IMR-90 (cell line): ENCODE results near the gene MRPL32. TPM values are rescaled to one million over a fixed set of nuclear protein-coding genes. Genes with fewer than 3 reads are reported as not detected.

Experiments
- ATAC-seq: fragments of 200-7000 bp; cut with Tn5 transposase; 2 replicates; pipeline ENCODE4 v1.9.1; 2020; ENCODE audit warnings: low read depth, mild to moderate bottlenecking, moderate library complexity
- BruUV-seq: library from RNA; stranded (reverse); fragments of 400-500 nt; replicated peaks from 2 replicates; lab custom pipeline; 2021; lab: Mats Ljungman, UMichigan
- CTCF ChIA-PET: fragments of 300-600 bp; formaldehyde crosslinking; extraction: SDS; loops from one replicate; lab custom pipeline; 2021; ENCODE audit warnings: antibody characterized with exemption; lab: Yijun Ruan, JAX
- POLR2A ChIA-PET: fragments of 300-600 bp; sonication (Branson Sonifier 250); formaldehyde crosslinking; loops from one replicate; lab custom pipeline; 2022; ENCODE audit warnings: antibody characterized with exemption; ENCODE audit not compliant: unreplicated experiment; lab: Charles Lee
- DNase-seq: peaks from one replicate; pipeline ENCODE4 v3.0.0; 2013
- H2AFZ ChIP-seq: replicated peaks from 2 replicates; pipeline ENCODE3; 2013; ENCODE audit warnings: low read length, mild to moderate bottlenecking; ENCODE audit not compliant: poor library complexity
- H2AK5ac ChIP-seq: 2 replicates; pipeline ENCODE4 v1.6.1; 2013; ENCODE audit warnings: low read depth, low read length, inconsistent platforms
- H2AK9ac ChIP-seq: replicated peaks from 2 replicates; pipeline ENCODE3; 2013; ENCODE audit warnings: mild to moderate bottlenecking, low read depth, low read length, moderate library complexity; ENCODE audit not compliant: poor library complexity
- H2BK120ac ChIP-seq: 2 replicates; pipeline ENCODE4 v1.6.1; 2013; ENCODE audit warnings: low read depth, low read length, inconsistent platforms
- H2BK15ac ChIP-seq: 3 replicates; pipeline ENCODE4 v1.6.1; 2013; ENCODE audit warnings: low read depth, low read length, inconsistent platforms
- H2BK20ac ChIP-seq: 2 replicates; pipeline ENCODE4 v1.6.1; 2013; ENCODE audit warnings: low read depth, mild to moderate bottlenecking, inconsistent platforms, low read length, moderate library complexity
- H2BK5ac ChIP-seq: 2 replicates; pipeline ENCODE4 v1.6.1; 2013; ENCODE audit warnings: mild to moderate bottlenecking, low read depth, low read length, inconsistent platforms; ENCODE audit not compliant: poor library complexity, severe bottlenecking
- H3K14ac ChIP-seq: replicated peaks from 2 replicates; pipeline ENCODE4 v1.6.1; 2013; ENCODE audit warnings: low read depth, low read length, inconsistent platforms
- H3K18ac ChIP-seq: 2 replicates; pipeline ENCODE4 v1.6.1; 2013; ENCODE audit warnings: low read depth, low read length, control low read depth
- H3K23ac ChIP-seq: 2 replicates; pipeline ENCODE4 v1.6.1; 2013; ENCODE audit warnings: low read depth, low read length, inconsistent platforms
- H3K27ac ChIP-seq: 2 replicates; pipeline ENCODE4 v1.5.1; 2013; ENCODE audit warnings: mild to moderate bottlenecking, control low read depth, low read length; ENCODE audit not compliant: insufficient read depth
- H3K27me3 ChIP-seq: 2 replicates; pipeline ENCODE4 v1.6.1; 2013; ENCODE audit warnings: low read length; ENCODE audit not compliant: control insufficient read depth, insufficient read depth
- H3K36me3 ChIP-seq: 2 replicates; pipeline ENCODE4 v1.6.1; 2013; ENCODE audit warnings: low read length, mixed read lengths; ENCODE audit not compliant: control insufficient read depth, insufficient read depth
- H3K4ac ChIP-seq: 2 replicates; pipeline ENCODE4 v1.6.1; 2013; ENCODE audit warnings: low read depth, low read length, inconsistent platforms
- H3K4me1 ChIP-seq: 2 replicates; pipeline ENCODE4 v1.6.1; 2013; ENCODE audit warnings: low read length, mixed read lengths; ENCODE audit not compliant: control insufficient read depth, insufficient read depth
- H3K4me2 ChIP-seq: 2 replicates; pipeline ENCODE4 v1.6.1; 2013; ENCODE audit warnings: low read depth, mild to moderate bottlenecking, control low read depth, low read length, moderate library complexity
- H3K4me3 ChIP-seq: 2 replicates; pipeline ENCODE4 v1.5.1; 2013; ENCODE audit warnings: low read depth, mild to moderate bottlenecking, control low read depth, low read length, moderate library complexity; ENCODE audit not compliant: insufficient read depth
- H3K56ac ChIP-seq: 2 replicates; pipeline ENCODE4 v1.6.1; 2013; ENCODE audit warnings: low read length, inconsistent platforms; ENCODE audit not compliant: insufficient read depth; ENCODE audit errors: extremely low read depth
- H3K79me1 ChIP-seq, 2 experiments: 2 replicates each; pipeline ENCODE4 v1.6.1; 2013; ENCODE audit warnings: low read length in 2 of 2, inconsistent platforms in 1 of 2, low read depth in 1 of 2
- H3K9ac ChIP-seq: 2 replicates; pipeline ENCODE4 v1.6.1; 2013; ENCODE audit warnings: low read depth, low read length, control low read depth
- H3K9me1 ChIP-seq: 2 replicates; pipeline ENCODE4 v1.6.1; 2013; ENCODE audit warnings: low read length, inconsistent platforms; ENCODE audit not compliant: insufficient read depth
- H3K9me3 ChIP-seq: 2 replicates; pipeline ENCODE4 v1.6.1; 2013; ENCODE audit warnings: low read length; ENCODE audit not compliant: control insufficient read depth, insufficient read depth
- H4K20me1 ChIP-seq: 2 replicates; pipeline ENCODE4 v1.6.1; 2013; ENCODE audit warnings: low read length, inconsistent platforms; ENCODE audit not compliant: insufficient read depth
- H4K5ac ChIP-seq: 2 replicates; pipeline ENCODE4 v1.6.1; 2013; ENCODE audit warnings: mild to moderate bottlenecking, low read depth, low read length, control low read depth
- H4K8ac ChIP-seq, 2 experiments: 2 replicates each; pipeline ENCODE4 v1.6.1; 2013; ENCODE audit warnings: low read depth in 2 of 2, low read length in 2 of 2, control low read depth in 1 of 2, inconsistent platforms in 1 of 2
- H4K91ac ChIP-seq: 2 replicates; pipeline ENCODE4 v1.6.1; 2013; ENCODE audit warnings: low read depth, low read length, inconsistent platforms; ENCODE audit not compliant: insufficient read depth
- BHLHE40 ChIP-seq: fragments of 150-350 bp; IDR thresholded peaks from 2 replicates; pipeline ENCODE4 v1.6.1; 2016; ENCODE audit warnings: mild to moderate bottlenecking, low read depth, low read length
- CEBPB ChIP-seq: IDR thresholded peaks from 2 replicates; pipeline ENCODE4 v1.6.1; 2012; ENCODE audit warnings: low read depth, low read length, improper control_type of control experiment
- CHD1 ChIP-seq: IDR thresholded peaks from 2 replicates; pipeline ENCODE4 v1.6.1; 2012; ENCODE audit warnings: low read depth, low read length, improper control_type of control experiment
- FOS ChIP-seq: fragments of 150-350 bp; IDR thresholded peaks from 2 replicates; pipeline ENCODE4 v1.6.1; 2016; ENCODE audit warnings: low read depth, low read length
- MAFK ChIP-seq: IDR thresholded peaks from 2 replicates; pipeline ENCODE4 v1.6.1; 2012; ENCODE audit warnings: low read depth, low read length, improper control_type of control experiment
- MAZ ChIP-seq: IDR thresholded peaks from 2 replicates; pipeline ENCODE4 v1.6.1; 2012; ENCODE audit warnings: low read depth, mild to moderate bottlenecking, low read length, improper control_type of control experiment, moderate library complexity, borderline replicate concordance
- MXI1 ChIP-seq: IDR thresholded peaks from 2 replicates; pipeline ENCODE4 v1.6.1; 2012; ENCODE audit warnings: low read depth, mild to moderate bottlenecking, low read length, moderate library complexity, borderline replicate concordance
- NFE2L2 ChIP-seq: fragments of 150-350 bp; IDR thresholded peaks from 2 replicates; pipeline ENCODE4 v1.6.1; 2016; ENCODE audit warnings: low read depth, mild to moderate bottlenecking, low read length
- POLR2A ChIP-seq: IDR thresholded peaks from 2 replicates; pipeline ENCODE4 v1.6.1; 2012; ENCODE audit warnings: mild to moderate bottlenecking, low read depth, low read length
- RAD21 ChIP-seq: IDR thresholded peaks from 2 replicates; pipeline ENCODE4 v1.6.1; 2012; ENCODE audit warnings: low read length, improper control_type of control experiment
- RCOR1 ChIP-seq: IDR thresholded peaks from 2 replicates; pipeline ENCODE4 v1.6.1; 2012; ENCODE audit warnings: mild to moderate bottlenecking, low read length, improper control_type of control experiment; ENCODE audit not compliant: insufficient replicate concordance
- RFX5 ChIP-seq: IDR thresholded peaks from 2 replicates; pipeline ENCODE4 v1.8.0; 2012; ENCODE audit warnings: low read depth, mild to moderate bottlenecking, low read length, moderate library complexity
- SMC3 ChIP-seq: fragments of 150-350 bp; IDR thresholded peaks from 2 replicates; pipeline ENCODE4 v1.6.1; 2016; ENCODE audit warnings: low read depth, mild to moderate bottlenecking, antibody characterized with exemption, low read length, moderate library complexity
- WGBS, 2 experiments: methylation state at CpG; one replicate each; pipeline versions ENCODE4 v1.1.5 to v1.1.7; 2013; ENCODE audit warnings: missing lambda C conversion rate in 2 of 2; ENCODE audit not compliant: insufficient read length in 1 of 2; ENCODE audit errors: extremely low coverage in 2 of 2; 5-methylcytosine and 5-hydroxymethylcytosine counted together
- dilution Hi-C: fragments of 300-500 bp; cut with HindIII; formaldehyde crosslinking; loops from one replicate; pipeline ENCODE4 v1.14.3; 2018; ENCODE audit warnings: low sequenced_read_pairs; ENCODE audit not compliant: unreplicated experiment
- in situ Hi-C: fragments of 300-500 bp; cut with MboI; formaldehyde crosslinking; loops from 3 replicates; pipeline ENCODE4 v1.14.3; 2019; ENCODE audit warnings: low sequenced_read_pairs, inconsistent platforms, mixed read lengths
- intact Hi-C: fragments of 100-400 bp; cut with micrococcal nuclease; formaldehyde crosslinking; loops from 2 replicates; pipeline ENCODE4 v1.10.0; 2022
- polyA plus RNA-seq, 3 experiments: library from polyadenylated mRNA; depleted of rRNA; stranded (reverse); fragments of >200 nt; gene quantifications; 2 replicates each; pipeline ENCODE4 v1.2.3, GENCODE V29; 2012; ENCODE audit warnings: low replicate concordance in 1 of 3
- total RNA-seq: library from RNA; depleted of rRNA; stranded (reverse); fragments of >200 nt; gene quantifications from 2 replicates; pipeline ENCODE4 v1.2.3, GENCODE V29; 2012
- TF ChIP-seq, protein P1 (sequence below): fragments of 150-350 bp; IDR thresholded peaks from 2 replicates; pipeline ENCODE4 v1.6.1; 2017; ENCODE audit warnings: mild to moderate bottlenecking, antibody characterized with exemption, low read length, low read depth
- TF ChIP-seq, protein P2 (sequence below): conservative IDR thresholded peaks from 2 replicates; pipeline ENCODE4 v1.5.1; 2012; ENCODE audit warnings: mild to moderate bottlenecking, low read depth, low read length, improper control_type of control experiment
- TF ChIP-seq, protein P3 (sequence below): fragments of 150-350 bp; IDR thresholded peaks from 2 replicates; pipeline ENCODE4 v1.6.1; 2016; ENCODE audit warnings: low read depth, mild to moderate bottlenecking, low read length, moderate library complexity, borderline replicate concordance

The MRPL32 gene
- total and polyA plus RNA-seq, 2 of the 4 experiments (the other 2 are of a cell fraction): 42.3 to 75.3 TPM

DNA sequence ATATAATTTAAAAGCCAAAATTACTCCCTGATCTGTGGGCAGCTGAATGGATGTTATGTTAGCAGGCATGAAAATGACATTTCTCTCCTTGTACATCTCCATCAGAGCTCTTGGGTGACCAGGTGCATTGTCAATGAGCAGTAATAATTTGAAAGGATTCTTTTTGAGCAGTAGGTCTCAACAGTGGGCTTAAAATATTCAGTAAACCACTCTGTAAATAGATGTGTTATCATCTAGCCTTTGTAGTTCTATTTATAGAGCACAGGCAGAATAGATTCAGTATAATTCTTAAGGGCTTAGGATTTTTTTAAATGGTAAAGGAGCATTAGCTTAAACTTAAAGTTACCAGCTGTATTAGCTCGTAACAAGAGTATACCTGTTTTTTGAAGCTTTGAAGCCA is 52.0 kb downstream of the MRPL32 start:
- no peaks in the 10 kb centered on the region for H3K79me1 ChIP-seq
- H4K8ac ChIP-seq: no peak overlapping the region
- no peak overlapping the region for H2BK15ac ChIP-seq
- H3K4me2 ChIP-seq: no peak overlapping the region
- no peak overlapping the region for H2AFZ ChIP-seq
- H3K36me3 ChIP-seq: no peaks in the 10 kb centered on the region
- no peak overlapping the region for H2AK9ac ChIP-seq
- CTCF ChIA-PET: no interaction called here
- H3K4me3 ChIP-seq: no peak overlapping the region
- no peaks in the 10 kb centered on the region for H3K4me1 ChIP-seq
- WGBS, 2 experiments: no CpG with 5 or more reads among the region's 1 CpG
- H3K23ac ChIP-seq: no peak overlapping the region
- no peak overlapping the region for H3K56ac ChIP-seq
- no peaks in the 10 kb centered on the region for H3K9me1 ChIP-seq
- POLR2A ChIA-PET: no interaction called here
- H2BK120ac ChIP-seq: no peak overlapping the region
- H4K20me1 ChIP-seq: no peaks in the 10 kb centered on the region
- DNase-seq: no peak
- no peak overlapping the region for H2AK5ac ChIP-seq
- no peak overlapping the region for H3K9ac ChIP-seq
- H4K91ac ChIP-seq: no peak overlapping the region
- H3K4ac ChIP-seq: no peak overlapping the region
- H3K27ac ChIP-seq: no peak overlapping the region
- dilution Hi-C loops: no loop called here
- no peaks in the 10 kb centered on the region for H3K9me3 ChIP-seq
- in situ Hi-C loops: no loop called here
- no peak overlapping the region for H4K5ac ChIP-seq
- H2BK5ac ChIP-seq: no peak overlapping the region
- no peak overlapping the region for H2BK20ac ChIP-seq
- H3K14ac ChIP-seq: no peak overlapping the region
- intact Hi-C loops: no loop called here
- no peak for ATAC-seq
- TF ChIP-seq POLR2A: no peak
- no peak for TF ChIP-seq CHD1
- TF ChIP-seq RFX5: no peak
- TF ChIP-seq, protein P1, sequence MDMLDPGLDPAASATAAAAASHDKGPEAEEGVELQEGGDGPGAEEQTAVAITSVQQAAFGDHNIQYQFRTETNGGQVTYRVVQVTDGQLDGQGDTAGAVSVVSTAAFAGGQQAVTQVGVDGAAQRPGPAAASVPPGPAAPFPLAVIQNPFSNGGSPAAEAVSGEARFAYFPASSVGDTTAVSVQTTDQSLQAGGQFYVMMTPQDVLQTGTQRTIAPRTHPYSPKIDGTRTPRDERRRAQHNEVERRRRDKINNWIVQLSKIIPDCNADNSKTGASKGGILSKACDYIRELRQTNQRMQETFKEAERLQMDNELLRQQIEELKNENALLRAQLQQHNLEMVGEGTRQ: no peak
- TF ChIP-seq BHLHE40: no peak
- no peak for TF ChIP-seq MAFK
- no peak for TF ChIP-seq MXI1
- TF ChIP-seq CEBPB: no peak
- TF ChIP-seq MAZ: no peak
- TF ChIP-seq SMC3: no peak
- TF ChIP-seq RAD21: no peak
- TF ChIP-seq, protein P2, sequence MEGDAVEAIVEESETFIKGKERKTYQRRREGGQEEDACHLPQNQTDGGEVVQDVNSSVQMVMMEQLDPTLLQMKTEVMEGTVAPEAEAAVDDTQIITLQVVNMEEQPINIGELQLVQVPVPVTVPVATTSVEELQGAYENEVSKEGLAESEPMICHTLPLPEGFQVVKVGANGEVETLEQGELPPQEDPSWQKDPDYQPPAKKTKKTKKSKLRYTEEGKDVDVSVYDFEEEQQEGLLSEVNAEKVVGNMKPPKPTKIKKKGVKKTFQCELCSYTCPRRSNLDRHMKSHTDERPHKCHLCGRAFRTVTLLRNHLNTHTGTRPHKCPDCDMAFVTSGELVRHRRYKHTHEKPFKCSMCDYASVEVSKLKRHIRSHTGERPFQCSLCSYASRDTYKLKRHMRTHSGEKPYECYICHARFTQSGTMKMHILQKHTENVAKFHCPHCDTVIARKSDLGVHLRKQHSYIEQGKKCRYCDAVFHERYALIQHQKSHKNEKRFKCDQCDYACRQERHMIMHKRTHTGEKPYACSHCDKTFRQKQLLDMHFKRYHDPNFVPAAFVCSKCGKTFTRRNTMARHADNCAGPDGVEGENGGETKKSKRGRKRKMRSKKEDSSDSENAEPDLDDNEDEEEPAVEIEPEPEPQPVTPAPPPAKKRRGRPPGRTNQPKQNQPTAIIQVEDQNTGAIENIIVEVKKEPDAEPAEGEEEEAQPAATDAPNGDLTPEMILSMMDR: no peak
- TF ChIP-seq, protein P3, sequence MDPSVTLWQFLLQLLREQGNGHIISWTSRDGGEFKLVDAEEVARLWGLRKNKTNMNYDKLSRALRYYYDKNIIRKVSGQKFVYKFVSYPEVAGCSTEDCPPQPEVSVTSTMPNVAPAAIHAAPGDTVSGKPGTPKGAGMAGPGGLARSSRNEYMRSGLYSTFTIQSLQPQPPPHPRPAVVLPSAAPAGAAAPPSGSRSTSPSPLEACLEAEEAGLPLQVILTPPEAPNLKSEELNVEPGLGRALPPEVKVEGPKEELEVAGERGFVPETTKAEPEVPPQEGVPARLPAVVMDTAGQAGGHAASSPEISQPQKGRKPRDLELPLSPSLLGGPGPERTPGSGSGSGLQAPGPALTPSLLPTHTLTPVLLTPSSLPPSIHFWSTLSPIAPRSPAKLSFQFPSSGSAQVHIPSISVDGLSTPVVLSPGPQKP: no peak
- TF ChIP-seq FOS: no peak
- TF ChIP-seq NFE2L2: no peak
- TF ChIP-seq RCOR1: no peak
- BruUV-seq: no TSS peak
- H3K18ac ChIP-seq: no peak overlapping the region
- H3K27me3 ChIP-seq: peaks cover 5% of the 10 kb centered on the region; the same call in 1 of the 2 replicates
